Measurements from ENCODE around the gene CHMP2A.

GRCh38 chr19:58511353-58512208, 43.3 kb downstream of the CHMP2A start, which contains the start of gene SLC27A5:
- TF ChIP-seq, protein P1, sequence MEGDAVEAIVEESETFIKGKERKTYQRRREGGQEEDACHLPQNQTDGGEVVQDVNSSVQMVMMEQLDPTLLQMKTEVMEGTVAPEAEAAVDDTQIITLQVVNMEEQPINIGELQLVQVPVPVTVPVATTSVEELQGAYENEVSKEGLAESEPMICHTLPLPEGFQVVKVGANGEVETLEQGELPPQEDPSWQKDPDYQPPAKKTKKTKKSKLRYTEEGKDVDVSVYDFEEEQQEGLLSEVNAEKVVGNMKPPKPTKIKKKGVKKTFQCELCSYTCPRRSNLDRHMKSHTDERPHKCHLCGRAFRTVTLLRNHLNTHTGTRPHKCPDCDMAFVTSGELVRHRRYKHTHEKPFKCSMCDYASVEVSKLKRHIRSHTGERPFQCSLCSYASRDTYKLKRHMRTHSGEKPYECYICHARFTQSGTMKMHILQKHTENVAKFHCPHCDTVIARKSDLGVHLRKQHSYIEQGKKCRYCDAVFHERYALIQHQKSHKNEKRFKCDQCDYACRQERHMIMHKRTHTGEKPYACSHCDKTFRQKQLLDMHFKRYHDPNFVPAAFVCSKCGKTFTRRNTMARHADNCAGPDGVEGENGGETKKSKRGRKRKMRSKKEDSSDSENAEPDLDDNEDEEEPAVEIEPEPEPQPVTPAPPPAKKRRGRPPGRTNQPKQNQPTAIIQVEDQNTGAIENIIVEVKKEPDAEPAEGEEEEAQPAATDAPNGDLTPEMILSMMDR (IDR thresholded peaks at IDR 0.05): no peak
- no peak for TF ChIP-seq POLR2A (IDR thresholded peaks at IDR 0.05)
